Stimulated activated CD4-positive, alpha-beta T cell treated with anti-CD3 and anti-CD28 coated beads, Interleukin-4, amount 100 ng/mL, for 24 hours (primary cell): Measurements from ENCODE around the gene RGS19.

Experiments
- DNase-seq: peaks from one replicate; pipeline ENCODE4 v3.0.0-alpha.2; 2020

RGS19 gene

DNA sequence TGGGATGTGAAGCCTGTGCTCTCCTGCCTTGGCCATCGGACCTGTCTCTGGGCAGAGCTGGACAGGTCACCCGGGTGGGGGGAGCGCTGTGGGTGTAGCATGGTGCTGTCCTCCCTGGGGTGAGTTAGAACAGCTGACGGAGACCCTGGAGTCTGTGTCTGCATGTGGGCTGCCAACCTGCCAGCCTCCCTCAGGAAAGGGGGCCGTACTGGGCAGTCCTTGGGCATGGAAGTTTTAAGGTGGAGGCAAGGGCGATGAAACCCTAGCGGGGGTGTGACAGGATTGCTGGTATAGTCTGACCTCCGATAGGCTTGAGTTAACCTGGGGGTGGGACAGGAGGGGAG lies 32.3 kb downstream of the RGS19 start:
- no peak for DNase-seq

DNA sequence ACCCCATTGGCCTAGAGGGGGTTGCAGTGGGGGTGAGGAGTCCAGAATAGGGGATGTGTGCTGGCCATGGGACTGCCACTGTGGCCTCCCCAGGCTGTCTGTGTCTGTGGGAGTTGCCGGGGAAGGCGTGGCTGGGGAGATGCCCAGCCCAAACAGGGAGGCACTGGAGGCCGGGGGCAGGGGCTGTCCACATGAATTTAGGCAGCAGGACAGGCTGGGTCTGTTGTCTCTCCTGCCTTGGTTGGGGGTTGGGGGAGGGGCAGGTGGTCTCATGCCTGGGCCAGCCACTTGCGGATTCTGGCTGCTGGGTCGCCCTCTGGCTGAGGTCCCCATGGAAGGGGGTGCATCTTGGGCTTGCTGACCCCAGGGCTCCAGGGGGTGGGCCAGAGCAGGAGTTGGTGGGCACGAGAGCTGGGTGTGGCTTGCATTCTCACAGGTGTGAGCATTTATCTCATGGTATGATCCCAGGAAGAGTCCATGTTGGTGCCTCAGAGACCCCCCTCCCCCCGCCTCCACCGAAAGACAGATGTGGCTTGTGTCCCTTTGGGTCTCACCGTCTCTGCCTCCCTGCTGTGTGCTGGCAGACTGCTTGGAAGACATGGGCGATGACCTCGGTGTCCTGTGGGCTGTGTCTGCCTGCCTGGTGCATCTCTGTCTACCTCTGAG lies 33.8 kb downstream of the RGS19 start:
- no peak for DNase-seq

DNA sequence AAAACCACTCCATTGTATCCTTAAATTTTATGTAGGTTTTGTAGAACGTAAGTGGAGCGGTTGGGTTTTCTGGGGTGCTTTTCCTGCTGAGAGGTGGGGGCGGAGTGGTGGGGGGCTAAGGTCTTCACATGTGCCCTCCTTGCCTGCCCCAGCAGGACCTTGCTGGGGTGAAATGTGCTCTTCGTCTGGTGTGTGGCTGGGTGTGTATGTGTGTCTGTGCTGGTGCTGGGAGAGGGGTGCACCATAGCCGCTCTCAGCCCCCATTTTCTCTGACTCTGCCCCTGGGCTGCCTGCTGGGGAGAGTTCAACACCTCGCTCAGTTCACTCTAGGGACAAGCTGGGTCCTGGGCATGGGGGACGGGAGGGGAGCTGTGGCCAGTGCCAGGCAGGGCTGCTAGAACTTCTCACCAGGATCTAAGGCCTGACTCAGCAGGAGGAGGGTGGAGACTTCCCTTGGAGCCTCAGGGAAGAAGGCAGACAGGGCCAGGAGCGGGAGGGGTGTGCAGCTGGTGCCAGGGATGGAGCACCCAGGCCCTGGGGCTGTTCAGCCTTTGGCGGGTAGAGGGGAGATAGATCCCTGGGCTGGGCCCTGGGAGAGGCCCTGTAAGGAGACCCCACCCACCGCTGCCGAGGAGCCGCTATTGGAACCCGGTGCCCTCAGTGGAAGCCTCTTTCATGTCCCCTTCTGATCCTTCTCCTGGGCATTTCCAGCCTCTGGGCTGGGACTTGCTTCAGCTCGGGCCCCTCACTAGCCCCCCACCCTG lies 34.7 kb downstream of the RGS19 start:
- no peak for DNase-seq

DNA sequence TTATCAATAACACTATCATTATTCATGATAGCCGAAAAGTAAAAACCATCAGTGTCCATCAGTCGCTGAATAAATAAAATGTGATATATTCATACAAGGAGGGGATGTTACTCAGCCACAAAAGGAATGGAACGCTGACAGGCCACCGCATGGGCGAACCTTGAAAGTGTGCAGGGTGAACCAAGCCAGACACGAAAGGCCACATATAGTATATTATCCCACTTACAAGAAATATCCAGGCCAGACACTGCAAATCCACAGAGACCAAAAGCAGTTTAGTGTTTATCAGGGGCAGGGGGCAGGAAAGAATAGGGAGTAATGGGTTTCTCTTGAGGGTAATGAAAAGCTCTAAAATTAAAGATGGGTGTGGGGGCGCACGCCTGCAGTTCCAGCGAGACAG lies 35.5 kb downstream of the RGS19 start:
- DNase-seq: no peak

DNA sequence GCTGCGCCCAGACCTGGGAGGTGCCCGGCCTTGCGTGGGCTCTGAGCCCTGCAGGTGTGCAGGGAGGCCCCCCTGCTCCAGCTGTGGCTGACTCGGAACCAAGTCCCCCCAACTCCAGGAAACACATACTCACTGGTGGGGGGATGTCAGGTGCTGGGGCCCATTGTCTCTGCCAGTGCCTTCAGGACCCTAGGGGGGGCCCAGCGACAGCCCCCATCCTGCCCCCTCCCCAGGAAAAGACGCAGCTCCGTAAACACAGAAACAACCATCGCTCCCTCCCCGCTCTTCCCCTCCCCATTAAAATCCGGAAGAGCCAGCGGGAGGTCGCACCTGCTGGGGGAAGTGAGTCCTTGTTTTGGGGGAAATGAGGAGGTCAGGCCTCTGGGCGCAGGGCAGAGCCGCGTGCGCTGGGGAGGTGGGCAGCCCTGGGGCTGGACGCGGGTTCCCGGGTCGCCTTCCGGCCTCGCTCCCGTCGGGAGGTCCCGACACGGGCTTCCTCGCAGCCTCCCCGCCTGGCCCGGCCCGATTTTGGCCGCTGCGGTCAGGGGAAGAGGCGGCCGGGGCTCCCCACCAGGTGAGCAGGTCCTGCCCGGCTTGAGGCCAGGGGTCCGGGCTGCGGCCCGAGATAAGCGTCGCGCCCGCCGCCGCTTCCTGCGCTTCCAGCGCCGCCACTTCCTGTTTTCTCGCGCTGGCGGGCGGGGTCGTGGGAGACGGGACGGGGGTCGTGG lies 37.1 kb downstream of the RGS19 start:
- no peak for DNase-seq

DNA sequence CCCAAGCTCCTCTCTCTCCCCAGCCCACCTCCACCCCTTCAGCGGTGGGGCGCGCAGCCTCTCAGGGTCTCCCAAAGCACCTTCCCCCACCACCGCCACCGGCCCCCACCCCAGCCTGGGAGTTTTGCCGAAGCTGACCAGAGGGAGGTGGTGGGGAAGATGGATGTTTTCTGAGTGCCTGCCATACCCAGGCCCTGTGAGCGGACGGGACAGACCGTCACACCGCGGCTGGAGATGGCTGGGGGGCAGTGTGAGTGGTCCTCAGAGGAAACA lies 37.6 kb downstream of the RGS19 start:
- DNase-seq: no peak

DNA sequence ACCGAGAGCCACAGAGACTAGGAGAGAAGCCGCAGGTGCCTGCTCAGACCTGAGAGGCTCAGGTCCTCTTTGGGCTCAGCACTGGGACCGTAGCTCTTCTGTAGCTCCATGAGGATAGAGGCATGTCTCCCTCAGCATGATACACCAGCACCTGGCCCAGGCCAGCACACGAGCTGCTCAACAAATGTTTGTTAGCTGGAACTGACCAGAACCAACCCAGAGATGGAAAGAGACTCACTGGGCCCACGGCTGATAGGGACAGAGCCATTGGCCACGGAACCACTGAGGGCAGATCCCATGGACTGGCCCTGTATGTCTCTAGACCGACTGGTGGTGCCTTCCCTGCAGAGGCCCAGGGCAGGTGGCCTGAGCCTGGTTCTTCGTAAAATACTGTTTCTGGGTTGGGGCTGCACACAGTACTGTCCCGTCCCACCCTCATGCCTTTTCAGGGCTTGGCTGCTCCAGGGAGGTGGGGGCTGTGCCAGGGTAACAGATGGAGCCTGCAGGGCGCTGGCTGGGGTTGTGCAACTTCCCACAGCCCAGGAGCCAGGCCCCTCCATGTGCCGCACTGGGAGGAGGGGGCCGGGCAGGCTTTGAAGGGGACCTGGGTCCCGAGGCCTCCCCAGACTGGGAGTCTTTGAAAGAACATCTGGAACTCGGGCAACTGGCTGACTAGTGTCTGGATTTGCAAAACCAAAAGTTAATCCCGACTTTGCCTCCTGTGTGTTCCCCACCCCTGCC lies 38.1 kb downstream of the RGS19 start:
- no peak for DNase-seq

DNA sequence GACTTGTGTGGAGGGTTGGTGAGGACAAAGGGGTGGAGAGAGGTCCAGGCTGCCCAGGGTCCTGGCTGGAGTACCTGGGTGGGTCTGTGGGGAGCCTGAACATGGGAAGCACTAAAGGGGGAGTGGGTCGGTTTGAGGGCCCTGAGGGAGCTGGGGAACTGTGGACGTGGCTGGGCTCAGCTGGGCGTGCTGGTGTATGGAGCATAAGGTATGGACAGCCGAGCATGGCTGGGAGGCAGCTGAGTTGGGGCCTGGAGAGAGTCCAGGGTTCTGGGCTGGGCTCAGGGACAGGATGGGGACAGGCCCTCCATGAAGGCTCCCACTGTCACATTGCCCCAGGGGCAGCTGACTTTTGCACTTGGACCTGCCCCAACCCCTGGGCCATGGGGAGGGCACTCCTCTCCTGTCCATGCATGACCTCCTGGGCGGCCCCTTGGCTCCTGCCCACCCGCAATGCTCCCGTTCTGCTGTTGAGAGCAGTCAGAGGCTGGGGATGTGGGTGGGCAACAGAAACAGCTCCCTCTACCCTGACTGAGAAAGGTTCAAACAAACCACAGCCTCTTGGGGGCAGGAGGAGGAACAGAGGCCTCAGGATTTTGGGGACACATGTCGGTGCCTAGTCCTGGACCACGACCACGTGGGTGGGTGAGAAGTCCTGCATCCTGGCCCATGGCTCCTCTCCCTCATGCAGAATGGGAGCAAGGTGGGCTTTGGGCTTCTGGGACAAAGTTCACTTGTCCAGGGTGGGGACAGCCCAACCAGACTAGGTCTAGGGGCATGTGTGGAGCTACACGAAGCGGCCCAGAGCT lies 38.9 kb downstream of the RGS19 start:
- DNase-seq: no peak

DNA sequence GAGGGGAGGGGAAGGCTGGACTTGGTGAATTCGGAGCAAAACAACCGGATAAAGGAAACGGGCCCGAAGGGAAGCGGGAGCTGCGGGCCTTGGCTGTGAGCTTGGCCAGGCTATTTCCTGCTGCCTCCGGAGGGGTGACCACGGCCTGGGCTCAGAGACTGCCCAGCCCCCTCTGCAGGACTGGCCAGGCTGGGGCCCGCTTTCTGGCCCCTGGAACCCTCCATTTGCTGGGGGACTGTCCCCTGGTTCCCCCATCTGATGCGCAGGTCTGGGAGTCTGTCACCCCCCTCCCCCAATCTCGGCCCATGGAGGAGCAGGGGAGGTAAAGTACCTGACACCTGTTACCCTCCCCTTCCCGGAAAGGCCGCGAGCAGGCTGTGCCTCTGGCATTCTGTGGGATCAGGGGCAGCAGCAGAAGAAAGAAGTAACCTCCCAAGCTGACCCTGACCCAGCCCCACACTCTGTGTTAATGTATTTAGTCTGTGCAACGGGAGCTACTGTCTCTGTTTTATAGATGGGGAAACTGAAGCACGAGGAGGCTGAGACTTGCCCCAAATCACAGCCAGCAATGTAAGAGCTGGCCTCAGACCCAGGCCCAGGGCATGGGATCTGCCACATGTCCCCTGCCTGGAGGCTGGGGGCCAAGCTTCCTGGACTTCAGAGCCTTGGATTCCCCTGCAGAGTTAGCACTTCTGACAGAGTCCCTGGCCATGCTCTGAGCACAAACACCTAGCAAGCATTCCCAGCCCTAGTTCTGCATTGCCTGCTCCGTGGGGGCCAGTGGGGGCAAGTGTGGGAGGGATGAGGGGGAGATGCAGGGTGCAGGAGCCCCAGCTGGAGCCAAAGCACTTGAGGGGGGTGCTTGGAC lies 39.8 kb downstream of the RGS19 start:
- DNase-seq: no peak

DNA sequence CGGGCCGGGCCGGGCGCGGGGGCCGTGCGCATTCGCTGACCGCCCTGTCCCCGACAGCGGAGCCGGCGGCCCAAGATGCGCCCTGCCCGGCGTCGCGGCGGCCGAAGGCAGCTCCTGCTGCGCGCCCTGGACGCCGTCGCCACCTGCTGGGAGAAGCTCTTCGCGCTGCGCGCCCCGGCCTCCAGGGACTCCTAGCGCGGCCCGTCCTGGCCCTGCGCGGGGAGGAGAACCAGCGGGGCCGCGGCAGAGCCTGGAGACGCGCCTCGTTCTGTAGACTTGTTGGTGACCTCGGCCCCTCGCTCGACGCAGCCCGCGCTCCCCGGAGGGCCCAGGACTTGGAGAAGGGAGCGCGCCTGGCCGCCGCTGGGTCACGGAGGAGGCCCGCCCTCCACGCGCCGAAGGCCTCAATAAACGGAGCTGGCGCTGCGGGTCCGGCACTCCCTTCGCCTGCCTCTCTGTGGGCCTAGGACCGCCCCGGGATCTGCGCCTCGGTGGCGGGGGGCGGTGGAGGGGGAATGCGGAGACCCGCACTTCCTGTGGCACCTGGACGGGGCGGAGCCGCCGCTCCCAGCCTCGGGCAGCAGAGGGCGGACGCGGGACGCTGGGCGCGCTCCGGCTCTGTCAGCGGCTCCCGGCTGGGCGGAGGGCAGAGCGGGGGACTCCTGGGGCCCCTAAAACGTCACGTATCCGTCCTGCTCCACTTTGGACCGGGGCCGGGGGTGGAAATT lies 40.6 kb downstream of the RGS19 start:
- DNase-seq: peak; percentile 78

DNA sequence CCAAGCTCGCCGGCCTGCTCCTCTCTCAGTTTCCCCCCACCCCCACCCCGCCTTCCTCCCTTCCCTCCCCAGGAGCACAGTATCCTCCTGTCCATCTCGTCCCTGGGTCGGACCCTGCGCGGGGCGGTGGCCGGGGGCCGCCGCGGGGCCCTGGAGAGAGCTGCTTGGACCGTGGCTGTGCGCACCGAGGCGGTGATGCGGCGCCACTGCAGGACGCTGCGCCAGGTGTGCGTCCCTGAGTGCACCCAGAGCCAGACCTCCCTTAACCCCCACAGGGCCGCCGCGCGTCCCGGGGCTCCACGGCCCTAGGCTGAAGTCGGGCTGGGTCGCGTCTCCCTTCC lies 41.1 kb downstream of the RGS19 start:
- no peak for DNase-seq

DNA sequence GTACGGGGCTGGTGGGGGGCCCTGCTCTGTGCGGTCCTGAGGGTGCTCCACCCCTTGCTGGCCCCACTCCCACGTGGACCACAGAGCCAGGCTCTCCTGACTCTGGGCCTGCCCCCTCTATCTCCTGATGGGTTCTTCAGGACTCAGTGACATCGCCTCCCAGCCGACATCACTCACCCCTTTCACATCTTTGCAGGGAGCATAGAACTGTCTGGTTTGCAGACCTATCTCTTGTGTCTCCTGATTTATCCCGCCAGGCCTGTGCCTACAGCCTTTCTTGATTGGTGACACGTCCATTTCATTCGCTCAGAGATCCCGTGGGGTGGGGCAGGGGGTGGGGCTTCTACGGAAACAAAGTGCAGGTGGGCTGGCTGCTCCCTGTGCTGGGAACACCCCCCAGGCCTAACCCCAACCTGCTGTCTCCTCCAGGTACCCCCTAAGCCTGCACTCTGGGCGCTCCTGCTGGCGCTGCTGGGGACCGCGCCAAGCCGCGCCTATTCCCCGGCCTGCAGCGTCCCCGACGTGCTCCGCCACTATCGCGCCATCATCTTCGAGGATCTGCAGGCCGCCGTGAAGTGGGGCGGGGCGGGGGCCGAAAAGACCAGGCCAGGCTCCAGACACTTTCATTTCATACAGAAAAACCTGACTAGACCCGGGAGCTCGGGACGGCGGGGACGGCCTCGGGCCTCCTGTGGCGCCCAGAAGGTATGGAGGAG lies 41.7 kb downstream of the RGS19 start:
- no peak for DNase-seq

DNA sequence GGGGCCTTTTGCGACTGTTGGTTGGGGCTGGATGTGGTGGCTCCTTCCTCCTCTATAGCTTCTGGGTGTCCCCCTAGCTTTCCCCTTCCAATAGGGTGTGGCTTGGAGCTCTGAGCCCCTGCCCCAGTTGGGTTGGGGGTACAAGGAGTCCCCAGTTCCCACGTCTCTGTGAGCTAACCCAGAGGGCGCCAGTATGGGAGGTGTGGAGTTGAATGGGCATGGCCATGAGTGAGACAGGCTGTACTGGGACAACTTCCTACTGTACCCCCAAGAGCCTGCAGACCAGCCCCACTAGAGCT lies 42.2 kb downstream of the RGS19 start:
- no peak for DNase-seq

DNA sequence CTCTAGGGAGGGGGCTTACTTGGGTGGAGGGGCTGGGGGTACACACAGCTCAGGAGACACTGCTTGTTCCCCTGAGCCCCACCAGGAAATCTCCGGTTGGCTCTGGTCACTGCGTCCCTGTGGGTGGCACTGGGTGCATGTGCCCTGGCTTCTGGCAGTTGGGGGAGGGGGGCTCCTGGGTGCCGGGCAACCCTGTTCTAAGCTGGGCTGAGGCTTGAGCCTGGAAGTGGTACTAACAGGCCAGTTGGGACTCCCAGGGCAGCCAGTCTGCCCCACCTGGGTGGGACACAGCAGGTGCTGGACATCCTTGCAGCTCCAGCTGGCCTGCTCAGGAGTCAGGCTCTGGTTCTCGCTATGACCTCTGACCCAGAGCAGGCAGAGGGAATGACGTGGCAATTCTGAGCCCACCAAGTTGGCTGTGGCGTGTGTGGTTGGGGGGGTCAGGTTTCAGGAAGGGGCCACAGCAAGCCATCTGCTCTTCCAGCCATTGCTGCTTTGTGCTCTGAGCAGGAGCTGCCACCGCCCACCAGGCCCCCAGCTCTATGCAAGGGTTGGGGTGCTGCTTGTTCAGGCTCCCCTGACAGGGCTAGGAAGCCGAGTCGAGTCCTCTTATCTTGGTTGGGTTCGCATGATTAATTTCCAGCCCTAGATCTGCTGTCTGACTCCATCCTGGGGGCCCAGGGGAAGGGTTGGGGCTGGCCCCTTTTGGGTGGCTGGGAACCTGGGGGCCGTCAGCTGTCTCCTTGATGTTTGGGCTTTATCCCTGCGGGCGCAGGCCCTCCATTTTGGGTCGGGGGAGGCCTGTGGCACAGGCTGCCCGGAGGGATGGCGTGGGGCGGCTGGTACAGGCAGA lies 42.7 kb downstream of the RGS19 start:
- no peak for DNase-seq

DNA sequence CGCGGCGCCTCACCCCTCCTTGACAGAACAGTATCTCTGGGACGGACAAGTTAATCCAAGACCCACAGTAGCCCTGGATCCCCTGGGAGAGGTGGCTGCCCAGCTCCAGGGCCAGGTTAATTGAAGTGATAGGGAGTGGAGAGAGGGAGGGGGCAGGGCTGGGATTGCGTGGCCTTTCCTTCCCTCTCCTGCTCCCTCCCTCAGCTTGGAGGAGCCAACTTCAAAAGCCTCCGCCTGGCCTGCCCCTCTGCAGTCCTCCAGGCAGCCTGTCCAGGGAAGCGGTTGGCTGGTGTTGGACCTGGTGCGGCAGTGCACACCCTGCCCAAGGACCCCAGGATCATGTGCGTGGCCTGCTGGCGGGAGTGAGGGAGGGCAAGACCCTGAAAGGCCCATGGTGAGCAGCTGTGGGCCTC lies 43.4 kb downstream of the RGS19 start, which contains the start of gene C20orf204:
Gene C20orf204 (plus strand): TSS at position 250 of the 413 bp plus-strand sequence. CDS start 142 bp downstream, at position 392.
- no peak for DNase-seq

DNA sequence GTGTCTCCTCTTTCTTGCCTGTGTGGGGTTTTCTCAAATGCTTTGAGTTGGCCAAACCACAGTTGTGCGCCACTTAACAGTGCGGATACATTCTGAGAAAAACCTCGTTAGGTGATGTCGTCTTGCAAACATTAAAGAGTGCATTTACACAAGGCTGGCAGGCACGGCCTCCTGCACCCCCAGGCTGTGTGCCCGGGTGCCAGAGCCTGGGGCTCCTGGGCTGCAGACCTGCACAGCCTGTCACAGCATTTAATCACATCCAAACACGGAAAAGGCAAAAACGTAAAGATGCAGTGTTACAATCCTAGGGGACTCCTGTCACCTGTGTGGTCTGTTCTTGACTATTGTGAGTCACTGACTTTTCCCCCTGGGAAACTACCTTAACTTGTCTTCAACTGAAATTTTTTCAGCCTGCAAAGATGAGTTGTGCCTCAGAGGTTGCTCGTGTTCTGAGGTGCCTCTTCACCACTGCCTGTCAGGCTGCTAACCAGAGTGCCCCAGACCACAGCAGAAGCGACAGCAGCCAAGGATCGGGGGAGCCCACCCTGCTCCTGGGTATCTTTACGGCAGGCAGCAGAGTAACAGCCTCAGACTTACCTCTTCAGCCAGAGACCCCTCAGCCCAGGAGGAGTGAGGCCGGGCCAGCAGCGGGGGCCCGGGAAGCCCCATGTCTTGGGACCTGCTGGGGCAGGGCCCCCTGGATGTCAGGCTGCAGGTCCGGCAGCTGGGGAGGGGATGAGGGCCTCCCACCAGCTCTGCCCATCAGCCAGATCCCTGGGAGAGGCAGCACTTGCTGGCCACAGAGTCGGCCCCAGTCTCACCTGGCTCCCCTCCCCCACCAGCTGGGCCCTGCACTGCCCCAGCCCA lies 44.0 kb downstream of the RGS19 start:
- DNase-seq: peak; percentile 46

DNA sequence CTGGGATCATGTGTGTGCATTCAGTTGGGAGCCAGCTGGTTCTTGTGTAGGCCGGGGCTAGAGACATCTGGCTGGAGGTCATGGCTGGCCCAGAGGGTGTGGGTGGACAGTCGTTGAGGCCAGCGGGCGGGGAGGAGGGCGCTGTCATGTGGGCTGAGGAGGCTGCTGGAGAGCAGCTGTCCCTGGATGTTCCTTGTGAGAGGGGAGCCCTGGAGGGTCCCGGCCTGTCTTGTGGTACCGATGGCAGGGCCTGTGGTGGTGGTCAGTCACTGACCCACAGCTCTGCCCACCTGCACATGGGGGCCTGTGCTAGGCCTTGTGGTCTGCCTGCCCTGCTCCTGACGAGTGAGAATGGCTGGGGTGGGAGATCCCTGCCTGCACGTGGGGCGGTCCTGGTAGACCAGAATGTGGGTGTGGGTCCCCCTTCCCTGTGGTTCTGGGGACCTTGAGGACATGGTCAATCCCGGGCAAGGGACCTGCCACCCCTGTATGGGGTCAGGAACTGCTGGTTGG lies 45.3 kb downstream of the RGS19 start:
- no peak for DNase-seq
